NCI-H187 (cell line): Measurements from ENCODE around the gene CGNL1.

Source experiments
- DNase-seq, 2 experiments: peaks; one replicate each; lab custom pipeline; 2025; lab: John Stamatoyannopoulos, UW

Gene CGNL1

GRCh38 chr15:57387564-57388076, 11.3 kb downstream of the CGNL1 start:
- DNase-seq, result no peak

- no peak for DNase-seq
Observed at GRCh38 chr15:57388464-57388863, 12.2 kb downstream of the CGNL1 start.

- DNase-seq, result no peak
Observed at GRCh38 chr15:57389991-57390390, 13.7 kb downstream of the CGNL1 start.

DNA sequence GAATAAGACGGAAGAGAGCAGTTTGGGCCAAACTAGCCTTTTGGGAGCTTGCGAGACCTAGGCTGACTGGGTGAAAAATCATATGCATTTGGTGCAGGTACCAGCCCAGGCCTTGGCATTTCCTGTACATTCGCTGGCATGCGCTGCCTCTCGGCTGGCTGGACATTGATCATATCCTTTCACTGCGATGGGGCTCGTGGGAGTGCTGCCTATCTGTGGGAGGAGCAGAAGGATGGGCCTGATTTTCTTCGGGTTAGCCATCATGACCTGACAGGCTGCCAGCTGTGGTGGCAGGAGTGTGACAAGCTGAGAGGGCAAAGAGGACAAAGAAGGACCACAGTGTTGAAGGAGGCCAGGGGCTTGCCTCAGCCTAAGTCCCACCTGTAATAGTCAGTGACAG, 14.3 kb downstream of the CGNL1 start:
- no peak for DNase-seq

- DNase-seq, result no peak
Observed at GRCh38 chr15:57391537-57391936, 15.2 kb downstream of the CGNL1 start.

DNA sequence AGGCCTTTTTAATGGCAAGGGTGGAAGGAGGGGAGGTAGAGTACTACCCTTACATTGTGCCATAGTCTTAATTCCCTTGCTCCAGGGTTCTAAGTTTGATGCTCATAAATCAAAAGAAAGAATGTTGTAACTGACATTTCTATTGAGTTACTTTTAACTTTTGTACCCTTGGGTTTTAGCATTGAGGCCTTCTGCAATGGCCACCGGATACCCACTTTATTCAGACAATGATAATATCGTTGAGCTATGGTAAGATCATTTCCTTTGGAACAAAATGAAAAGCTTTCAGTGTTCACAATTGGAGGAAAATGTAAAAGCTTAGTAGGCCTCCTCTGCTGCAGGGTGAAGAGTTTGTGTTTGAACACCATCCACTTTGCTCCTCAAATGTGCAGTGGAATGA, 16.8 kb downstream of the CGNL1 start:
- no peak for DNase-seq

DNA sequence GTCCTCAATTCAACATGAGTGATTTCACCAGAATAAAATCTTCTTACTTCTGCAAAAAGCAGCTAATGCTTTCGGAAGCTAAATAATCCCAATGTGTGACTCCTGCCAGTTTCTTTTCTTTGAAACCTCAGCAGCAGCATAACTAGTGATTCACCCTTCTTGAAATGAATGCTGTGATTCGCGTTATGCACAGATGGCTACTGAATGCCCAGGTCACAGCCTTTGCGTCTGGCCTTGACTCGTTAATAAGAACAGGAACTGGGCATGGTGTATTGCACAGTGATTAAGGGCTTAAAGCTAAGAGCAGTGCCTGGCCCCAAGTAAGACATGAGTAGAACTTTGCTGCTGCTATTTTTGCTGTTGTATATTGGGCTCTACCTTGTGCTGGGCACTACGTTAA, 19.0 kb downstream of the CGNL1 start:
- DNase-seq, result no peak

DNA sequence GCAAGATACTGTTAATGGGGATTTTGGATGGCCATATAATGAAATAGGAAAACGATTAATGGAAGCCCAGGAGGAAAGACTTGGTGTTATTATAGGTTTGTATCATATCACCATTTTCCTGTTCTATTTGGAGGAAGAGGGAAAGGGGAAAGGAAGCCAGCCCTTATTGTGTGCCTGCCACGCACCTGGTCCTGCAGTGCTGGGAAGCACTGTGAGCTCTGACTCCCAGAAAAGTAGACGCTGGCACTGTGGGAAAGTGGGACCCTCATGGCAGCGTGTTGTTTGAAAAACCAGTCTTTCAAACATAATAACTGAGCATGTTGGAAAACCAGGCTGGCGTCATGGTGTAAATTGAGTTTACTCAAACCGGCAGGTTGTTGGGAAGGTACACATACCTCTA, 22.0 kb downstream of the CGNL1 start:
- no peak for DNase-seq

DNA sequence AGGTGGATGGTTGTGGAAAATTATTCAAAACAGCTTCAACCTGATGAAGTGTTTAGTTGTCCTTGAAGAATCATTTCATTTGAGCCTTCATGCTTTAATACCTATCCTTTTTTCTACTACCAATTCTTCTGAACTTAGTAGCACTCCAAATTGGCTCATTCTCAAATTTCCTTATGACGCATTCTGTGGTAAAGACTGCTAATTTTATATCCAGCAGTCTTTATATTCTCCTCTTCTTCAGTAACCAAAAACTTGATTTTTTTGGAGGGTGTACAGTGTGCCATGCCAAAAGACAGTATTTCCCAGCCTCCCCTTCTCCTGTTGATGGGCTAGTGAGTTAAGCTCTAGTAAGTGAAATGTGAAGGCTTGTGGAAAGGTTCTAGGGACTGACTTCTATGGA, 25.2 kb downstream of the CGNL1 start:
- DNase-seq, result no peak

DNA sequence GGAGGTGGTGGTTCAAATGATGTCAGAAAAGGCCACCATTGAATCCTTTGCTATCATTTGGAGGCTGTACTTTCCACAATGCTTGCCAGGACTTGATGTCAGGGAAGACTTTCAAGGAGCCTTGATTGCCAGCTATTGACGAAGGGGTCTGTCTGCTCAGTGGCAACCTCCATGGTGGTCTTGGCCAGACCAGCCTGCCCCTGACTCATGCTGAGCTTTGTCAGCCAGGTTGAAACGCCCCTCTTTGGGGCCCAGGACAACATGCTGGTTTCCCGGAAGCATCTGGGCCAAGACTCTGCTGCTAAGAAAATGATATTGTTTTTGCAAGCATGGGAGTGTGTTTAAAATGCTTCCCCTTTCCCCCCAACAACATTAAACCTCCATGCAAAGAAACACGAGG, 26.7 kb downstream of the CGNL1 start:
- DNase-seq, result no peak

DNA sequence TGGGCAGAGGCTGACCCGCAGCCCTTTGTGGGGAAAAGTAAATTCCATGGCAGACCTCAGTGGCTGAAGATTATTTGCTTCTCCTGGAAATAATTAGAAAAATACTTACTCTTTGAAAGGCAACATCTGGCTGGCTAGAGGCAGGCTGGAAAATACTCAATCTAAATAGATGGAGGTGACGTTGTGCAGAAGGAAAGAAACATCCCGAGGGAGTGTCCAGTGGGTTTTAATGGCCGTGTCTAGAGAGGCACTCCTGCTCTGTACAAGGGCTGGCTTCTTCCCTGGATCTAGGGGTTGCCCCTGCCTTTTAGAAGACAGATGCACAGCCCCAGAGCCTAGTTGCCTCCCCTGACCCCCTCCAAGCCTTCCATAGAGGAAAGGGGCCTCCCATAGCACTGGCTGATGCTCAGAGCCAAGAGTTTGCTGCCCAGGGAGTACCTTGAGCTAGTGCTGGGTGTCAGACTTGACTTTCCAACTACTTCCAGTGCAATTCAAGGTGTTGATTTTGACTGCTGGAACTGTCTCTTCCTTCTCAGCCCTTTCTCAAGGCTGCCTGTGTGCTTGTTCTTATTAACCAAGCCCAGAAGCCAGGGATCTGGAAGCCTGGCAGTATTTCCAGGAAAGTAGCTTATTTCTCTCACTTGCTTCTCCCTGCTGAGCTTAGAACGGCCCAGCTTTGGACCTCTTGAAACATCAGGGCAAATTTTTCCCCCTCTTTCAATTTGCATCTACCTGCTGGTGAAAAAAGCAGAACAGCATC, 27.4 kb downstream of the CGNL1 start:
- DNase-seq, result no peak

DNA sequence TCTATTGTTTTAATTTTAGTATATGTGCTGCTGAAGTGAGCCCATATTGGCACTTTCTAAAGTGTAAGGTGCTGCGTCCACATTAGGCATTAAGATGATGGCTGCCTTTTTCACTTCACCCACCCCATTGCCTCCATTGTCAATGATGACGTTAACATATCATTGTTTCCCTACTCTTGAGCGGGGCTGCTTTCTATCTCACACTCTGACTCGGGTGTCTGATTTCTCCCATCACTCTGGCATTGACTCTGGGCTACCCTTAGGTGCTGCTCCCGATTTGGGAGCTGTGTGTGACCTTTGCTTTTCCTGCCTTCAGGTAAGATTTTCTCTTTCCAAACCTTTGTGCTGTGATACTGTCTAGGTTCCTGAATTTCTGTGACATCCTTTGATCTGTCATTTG, 28.8 kb downstream of the CGNL1 start:
- no peak for DNase-seq

GRCh38 chr15:57406062-57406772, 29.9 kb downstream of the CGNL1 start:
- no peak for DNase-seq

GRCh38 chr15:57410373-57410772, 34.1 kb downstream of the CGNL1 start:
- DNase-seq, result no peak

- DNase-seq, result no peak
Observed at GRCh38 chr15:57411945-57412768, 35.9 kb downstream of the CGNL1 start.

DNA sequence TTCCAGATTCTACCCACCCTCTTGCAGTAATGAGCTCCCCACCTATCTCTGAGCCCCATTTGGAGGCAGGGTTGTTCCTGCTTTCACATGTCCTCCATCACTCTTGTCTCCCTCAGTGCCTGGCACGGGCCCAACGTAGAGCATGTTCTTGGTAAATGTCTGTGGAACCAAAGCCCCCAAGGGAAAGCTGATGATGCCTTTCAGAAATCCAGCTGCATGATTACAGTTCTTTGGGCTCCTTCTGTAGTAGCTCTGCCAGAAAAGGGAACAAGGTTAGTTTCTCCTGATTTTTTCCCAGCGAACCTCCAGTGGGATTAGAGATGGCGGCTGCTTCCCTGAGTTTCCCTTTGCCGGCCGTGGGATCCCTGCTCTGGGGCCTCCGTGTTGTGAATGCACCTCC, 39.3 kb downstream of the CGNL1 start:
- no peak for DNase-seq

DNA sequence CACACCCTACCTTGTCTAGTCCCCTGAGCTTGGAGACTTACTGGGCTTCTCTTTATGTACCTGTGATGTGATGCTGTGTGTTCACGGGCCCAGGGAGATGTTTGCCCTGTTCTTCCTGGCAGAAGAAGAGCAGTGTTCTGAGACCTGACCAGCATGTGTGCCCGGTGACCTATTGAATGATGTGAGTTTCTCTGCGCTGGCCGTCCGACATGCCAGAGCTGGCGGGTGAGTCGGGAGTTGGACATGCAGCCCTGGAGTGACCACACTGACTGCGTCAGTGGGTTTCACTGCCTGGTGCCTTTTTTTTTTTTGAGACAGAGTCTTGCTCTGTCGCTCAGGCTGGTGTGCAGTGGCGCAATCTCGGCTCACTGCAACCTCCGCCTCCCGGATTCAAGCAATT, 42.3 kb downstream of the CGNL1 start:
- no peak for DNase-seq

DNA sequence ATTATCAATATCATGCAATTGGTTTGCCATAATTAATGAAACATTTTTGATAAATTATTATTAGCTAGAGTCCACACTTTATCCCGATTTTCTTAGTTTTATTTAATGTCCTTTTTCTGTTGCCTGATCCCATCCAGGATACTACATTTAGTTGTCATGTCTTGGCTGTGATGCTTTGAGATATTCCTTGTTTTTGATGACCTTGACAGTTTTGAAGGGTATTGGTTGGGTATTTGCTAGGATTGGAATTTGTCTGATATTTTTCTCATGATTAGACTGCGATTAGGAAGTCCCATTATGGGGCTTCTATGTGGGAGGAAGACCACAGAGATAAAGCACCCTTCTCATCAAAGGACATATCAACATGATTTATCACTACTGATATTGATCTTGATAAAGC, 43.0 kb downstream of the CGNL1 start:
- no peak for DNase-seq

GRCh38 chr15:57421110-57421509, 44.8 kb downstream of the CGNL1 start:
- DNase-seq, result no peak

DNA sequence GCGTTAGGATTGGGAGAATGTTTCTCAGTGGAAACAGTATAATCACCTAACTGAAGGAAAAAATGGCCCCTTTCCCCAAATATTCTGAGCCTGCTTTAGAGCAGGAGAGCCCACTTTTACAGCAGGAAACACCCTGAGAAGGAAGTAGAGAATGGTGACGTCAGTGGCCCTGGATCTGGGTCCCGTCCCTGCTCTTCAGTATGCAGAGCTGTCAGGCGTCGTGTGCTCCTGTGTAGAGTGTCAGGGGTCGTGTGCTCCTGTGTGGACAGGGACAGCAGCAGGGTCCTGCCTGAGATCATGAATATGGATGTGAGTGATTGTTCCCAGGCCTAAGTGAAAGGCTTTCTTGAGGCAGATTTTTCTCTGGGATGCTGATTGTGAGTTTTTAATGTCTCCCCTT, 45.2 kb downstream of the CGNL1 start:
- DNase-seq, result no peak

DNA sequence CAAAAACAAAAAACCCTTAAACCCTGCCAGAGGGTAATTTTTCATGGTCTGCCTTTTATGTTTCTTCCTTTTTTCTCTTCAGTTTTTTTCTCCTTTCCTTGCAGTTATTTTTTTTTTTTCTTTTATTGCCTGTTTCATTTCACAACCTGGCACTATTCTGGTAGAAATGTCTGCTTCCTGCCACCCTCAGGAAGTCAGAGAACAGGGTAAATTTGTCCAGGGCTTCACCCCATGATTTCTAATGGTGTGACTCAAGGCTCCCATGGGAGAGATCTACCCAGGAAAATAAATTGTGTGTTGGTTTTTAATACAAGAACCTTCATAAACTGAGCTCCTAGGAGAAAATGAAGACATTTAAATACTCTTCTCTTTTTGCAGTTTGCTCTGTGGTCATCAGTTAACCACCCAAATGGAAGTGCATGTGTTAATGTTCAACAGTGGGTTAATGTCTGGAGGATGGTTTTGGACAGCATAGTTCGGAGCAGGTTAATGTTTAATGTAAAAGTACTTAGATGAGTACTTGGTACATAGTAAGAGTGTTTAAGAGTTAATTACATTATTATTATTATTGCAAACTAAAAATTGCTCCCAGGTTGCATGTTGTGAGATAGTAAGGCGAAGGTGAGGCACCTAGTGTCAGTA, 45.9 kb downstream of the CGNL1 start:
- no peak for DNase-seq

GRCh38 chr15:57423599-57424140, 47.4 kb downstream of the CGNL1 start:
- no peak for DNase-seq
